RWPE2 (cell line): ENCODE measurements around the gene NEMP1.
"Not testable (repeated sequence)": the region's sequence is repeated elsewhere in the genome, so short reads cannot be mapped to it uniquely, and the experiment has no call there.

Source experiments
- ATAC-seq: fragments of 200-7000 bp; cut with Tn5 transposase; 3 replicates; pipeline ENCODE4 v1.9.1; 2021; ENCODE audit warnings: low read depth
- DNase-seq: peaks from one replicate; pipeline ENCODE4 v3.0.0-alpha.2; 2020; ENCODE audit warnings: low spot score
- H3K27ac ChIP-seq: fragments of 450-650 bp; 2 replicates; pipeline ENCODE4 v1.5.1; 2017; ENCODE audit warnings: mild to moderate bottlenecking; ENCODE audit not compliant: poor library complexity, severe bottlenecking
- H3K27me3 ChIP-seq: fragments of 250-450 bp; sonication (Bioruptor Pico); 2 replicates; pipeline ENCODE4 v1.5.1; 2021; ENCODE audit warnings: mild to moderate bottlenecking, moderate library complexity; ENCODE audit not compliant: insufficient read depth, poor library complexity, severe bottlenecking
- H3K36me3 ChIP-seq: fragments of 250-450 bp; sonication (Bioruptor Pico); 2 replicates; pipeline ENCODE4 v1.5.1; 2020; ENCODE audit warnings: low read depth, mild to moderate bottlenecking, moderate library complexity
- H3K4me1 ChIP-seq: fragments of 250-450 bp; sonication (Bioruptor Pico); 2 replicates; pipeline ENCODE4 v1.5.1; 2021; ENCODE audit warnings: mild to moderate bottlenecking, moderate library complexity; ENCODE audit not compliant: insufficient read depth, poor library complexity, severe bottlenecking
- H3K4me3 ChIP-seq: fragments of 250-450 bp; sonication (Bioruptor Pico); 2 replicates; pipeline ENCODE4 v1.5.1; 2021; ENCODE audit warnings: mild to moderate bottlenecking, moderate library complexity; ENCODE audit not compliant: severe bottlenecking
- H3K9me3 ChIP-seq: fragments of 250-450 bp; sonication (Bioruptor Pico); 2 replicates; pipeline ENCODE4 v1.5.1; 2021; ENCODE audit warnings: mild to moderate bottlenecking, moderate library complexity; ENCODE audit not compliant: severe bottlenecking
- TF ChIP-seq, protein P1 (sequence below): fragments of 450-650 bp; IDR thresholded peaks from one replicate; pipeline ENCODE4 v1.5.1; 2017; ENCODE audit warnings: mild to moderate bottlenecking, moderate library complexity; ENCODE audit not compliant: poor library complexity, severe bottlenecking

NEMP1 gene

DNA sequence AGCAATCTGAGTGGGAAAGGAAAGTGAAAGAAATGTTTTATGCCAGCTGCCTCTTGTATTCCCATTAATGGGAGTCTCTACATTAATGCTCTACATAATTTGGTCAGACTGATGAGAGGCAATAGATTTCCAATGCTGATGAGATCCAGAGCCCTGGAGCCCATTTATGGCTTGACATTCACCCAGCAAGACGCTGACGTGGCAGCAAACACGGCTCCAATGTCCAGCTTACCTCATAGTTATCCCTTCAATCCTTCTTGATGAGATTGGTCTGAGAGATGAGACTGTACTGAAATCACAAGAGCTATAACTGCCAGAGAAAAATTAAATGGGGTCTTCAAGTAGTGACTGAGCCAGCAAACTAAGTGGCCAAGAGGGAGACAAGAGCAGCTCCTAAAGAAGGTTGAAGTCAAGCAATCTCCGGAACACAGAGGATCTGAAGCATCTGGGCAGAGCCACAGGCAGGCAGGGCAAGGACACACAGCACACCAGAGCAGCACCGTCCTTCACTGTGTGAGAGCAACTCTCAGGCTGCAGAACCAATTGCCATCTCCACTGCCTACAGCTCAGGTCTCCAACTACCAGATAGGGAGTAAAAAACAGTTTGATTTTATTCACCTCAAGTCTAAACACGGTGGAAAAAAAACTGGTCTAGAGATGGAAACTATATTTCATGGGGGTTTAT lies 21.4 kb downstream of the NEMP1 start:
- H3K27ac ChIP-seq = no peak overlapping the region
- DNase-seq = no peak
- no peaks in the 10 kb centered on the region for H3K27me3 ChIP-seq
- no peaks in the 10 kb centered on the region for H3K4me1 ChIP-seq
- H3K9me3 ChIP-seq = no peaks in the 10 kb centered on the region
- H3K4me3 ChIP-seq = no peak overlapping the region
- ATAC-seq = peak; percentile 12; the same call in 1 of the 3 replicates
- TF ChIP-seq, protein P1, sequence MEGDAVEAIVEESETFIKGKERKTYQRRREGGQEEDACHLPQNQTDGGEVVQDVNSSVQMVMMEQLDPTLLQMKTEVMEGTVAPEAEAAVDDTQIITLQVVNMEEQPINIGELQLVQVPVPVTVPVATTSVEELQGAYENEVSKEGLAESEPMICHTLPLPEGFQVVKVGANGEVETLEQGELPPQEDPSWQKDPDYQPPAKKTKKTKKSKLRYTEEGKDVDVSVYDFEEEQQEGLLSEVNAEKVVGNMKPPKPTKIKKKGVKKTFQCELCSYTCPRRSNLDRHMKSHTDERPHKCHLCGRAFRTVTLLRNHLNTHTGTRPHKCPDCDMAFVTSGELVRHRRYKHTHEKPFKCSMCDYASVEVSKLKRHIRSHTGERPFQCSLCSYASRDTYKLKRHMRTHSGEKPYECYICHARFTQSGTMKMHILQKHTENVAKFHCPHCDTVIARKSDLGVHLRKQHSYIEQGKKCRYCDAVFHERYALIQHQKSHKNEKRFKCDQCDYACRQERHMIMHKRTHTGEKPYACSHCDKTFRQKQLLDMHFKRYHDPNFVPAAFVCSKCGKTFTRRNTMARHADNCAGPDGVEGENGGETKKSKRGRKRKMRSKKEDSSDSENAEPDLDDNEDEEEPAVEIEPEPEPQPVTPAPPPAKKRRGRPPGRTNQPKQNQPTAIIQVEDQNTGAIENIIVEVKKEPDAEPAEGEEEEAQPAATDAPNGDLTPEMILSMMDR = no peak
- peaks cover 63% of the 10 kb centered on the region for H3K36me3 ChIP-seq

DNA sequence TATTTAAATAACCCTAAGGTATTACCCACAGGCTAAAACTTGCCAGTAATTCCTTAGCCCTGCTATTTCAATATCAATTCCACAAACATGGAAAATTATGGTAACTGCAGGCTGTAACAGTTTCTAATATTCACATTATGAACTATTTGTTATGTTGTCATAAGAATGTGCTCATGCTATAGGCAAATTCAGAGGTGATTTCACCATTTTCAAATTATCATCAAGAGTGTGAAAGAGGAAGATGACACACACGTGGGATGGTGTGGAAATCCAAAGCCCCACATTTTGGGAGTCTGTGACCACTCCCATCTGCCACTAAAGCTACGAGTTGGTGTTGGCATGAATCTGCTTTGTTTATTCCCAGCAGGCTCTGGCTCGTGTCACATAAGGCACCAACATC lies 22.8 kb downstream of the NEMP1 start:
- Histone ChIP-seq H3K27me3 (no peaks in the 10 kb centered on the region), H3K27ac (no peak overlapping the region), H3K4me3 (no peak overlapping the region), H3K36me3 (peaks cover 50% of the 10 kb centered on the region), H3K9me3 (no peaks in the 10 kb centered on the region), H3K4me1 (no peaks in the 10 kb centered on the region)
- no peak for ATAC-seq
- DNase-seq = no peak
- TF ChIP-seq, protein P1 = no peak

DNA sequence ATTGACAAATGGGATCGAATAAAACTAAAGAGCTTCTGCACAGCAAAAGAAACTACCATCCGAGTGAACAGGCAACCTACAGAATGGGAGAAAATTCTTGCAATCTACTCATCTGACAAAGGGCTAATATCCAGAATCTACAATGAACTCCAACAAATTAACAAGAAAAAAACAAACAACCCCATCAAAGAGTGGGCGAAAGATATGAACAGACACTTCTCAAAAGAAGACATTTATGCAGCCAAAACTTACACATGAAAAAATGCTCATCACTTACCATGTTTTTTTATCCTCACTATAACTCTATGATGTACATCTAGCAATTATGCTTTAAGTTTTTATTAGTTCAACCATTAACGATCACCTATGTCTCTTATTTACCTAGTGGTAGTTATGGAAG lies 24.7 kb downstream of the NEMP1 start:
- not testable (repeated sequence) for ATAC-seq, H3K9me3 ChIP-seq, H3K4me1 ChIP-seq, H3K4me3 ChIP-seq, DNase-seq, H3K27me3 ChIP-seq, H3K27ac ChIP-seq
- peaks cover 31% of the 10 kb centered on the region for H3K36me3 ChIP-seq

DNA sequence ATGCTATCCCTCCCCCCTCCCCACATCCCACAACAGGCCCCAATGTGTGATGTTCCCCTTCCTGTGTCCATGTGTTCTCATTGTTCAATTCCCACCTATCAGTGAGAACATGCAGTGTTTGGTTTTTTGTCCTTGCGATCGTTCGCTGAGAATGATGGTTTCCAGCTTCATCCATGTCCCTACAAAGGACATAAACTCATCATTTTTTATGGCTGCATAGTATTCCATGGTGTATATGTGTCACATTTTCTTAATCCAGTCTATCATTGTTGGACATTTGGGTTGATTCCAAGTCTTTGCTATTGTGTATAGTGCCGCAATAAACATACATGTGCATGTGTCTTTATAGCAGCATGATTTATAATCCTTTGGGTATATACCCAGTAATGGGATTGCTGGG lies 25.4 kb downstream of the NEMP1 start:
- not testable (repeated sequence) for ATAC-seq, H3K4me1 ChIP-seq, DNase-seq

DNA sequence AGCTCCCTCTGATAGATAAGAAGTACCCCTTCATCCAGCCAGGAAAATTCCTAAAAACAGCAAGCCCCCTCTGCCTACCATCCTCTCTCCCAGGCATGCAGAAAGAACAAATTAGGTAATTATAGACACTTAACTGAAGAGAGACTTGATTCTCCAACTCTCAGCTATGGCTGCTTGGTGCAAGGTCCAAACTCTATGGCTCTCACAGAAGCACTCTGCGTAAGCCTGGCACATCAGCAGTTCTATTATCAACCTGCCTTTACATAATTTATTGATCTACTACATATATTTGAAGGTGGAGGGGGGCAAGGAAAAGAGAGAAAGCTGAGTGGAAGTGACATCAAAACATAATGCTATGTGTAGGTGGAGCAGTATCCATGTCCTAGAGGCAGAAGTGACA lies 27.6 kb downstream of the NEMP1 start:
- peaks cover 8% of the 10 kb centered on the region; the same call in 1 of the 2 replicates for H3K36me3 ChIP-seq
- H3K9me3 ChIP-seq = no peaks in the 10 kb centered on the region
- no peak overlapping the region for H3K4me3 ChIP-seq
- no peaks in the 10 kb centered on the region for H3K27me3 ChIP-seq
- TF ChIP-seq, protein P1 = no peak
- no peak overlapping the region for H3K27ac ChIP-seq
- DNase-seq (no peak), ATAC-seq (no peak)
- no peaks in the 10 kb centered on the region for H3K4me1 ChIP-seq

More for the DNA sequence above, 25.4 kb downstream of the NEMP1 start:
- H3K27ac ChIP-seq, H3K27me3 ChIP-seq, H3K4me3 ChIP-seq, H3K9me3 ChIP-seq: not testable (repeated sequence)
- peaks cover 23% of the 10 kb centered on the region for H3K36me3 ChIP-seq

DNA sequence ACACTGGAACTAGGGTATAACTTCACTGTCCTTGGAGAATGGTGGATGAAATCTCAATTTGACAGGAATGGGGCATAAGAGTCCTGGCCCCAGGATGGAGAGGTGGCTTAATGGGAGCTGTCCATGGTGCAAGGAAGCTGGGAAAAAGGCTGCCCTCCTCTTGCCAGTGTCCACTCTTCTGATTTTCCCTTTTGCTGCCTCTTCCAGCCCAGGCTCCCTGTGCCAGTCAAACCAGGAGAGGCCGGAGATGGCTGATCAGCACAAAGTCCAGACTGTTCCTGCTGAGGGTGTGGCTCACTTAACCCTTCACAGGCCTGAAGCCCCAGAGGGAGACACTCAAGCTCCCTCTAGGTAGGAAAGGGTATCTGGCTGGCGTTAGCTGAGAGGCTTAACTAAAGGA lies 28.7 kb downstream of the NEMP1 start, which contains the start of gene MYO1A:
Gene MYO1A (minus strand): TSS at position 240 of the 400 bp plus-strand sequence. CDS start 1,806 bp downstream, outside the sequence.
- Histone ChIP-seq H3K9me3 (no peaks in the 10 kb centered on the region), H3K27me3 (no peaks in the 10 kb centered on the region), H3K36me3 (no peaks in the 10 kb centered on the region), H3K27ac (no peak within 1 kb of the TSS), H3K4me1 (no peaks in the 10 kb centered on the region), H3K4me3 (no peak within 1 kb of the TSS)
- TF ChIP-seq, protein P1 = no peak
- ATAC-seq (peak; percentile 47), DNase-seq (no peak)
